Neural progenitor cell (in vitro differentiated cells): ENCODE data around the gene DGLUCY. TPM values are rescaled to one million over a fixed set of nuclear protein-coding genes. Genes with fewer than 3 reads are reported as not detected.
"Not testable (repeated sequence)": the region's sequence is repeated elsewhere in the genome, so short reads cannot be mapped to it uniquely, and the experiment has no call there.

Experiments used
- DNase-seq: peaks from one replicate; pipeline ENCODE4 v3.0.0-alpha.2; 2016; ENCODE audit warnings: low spot score
- H2AFZ ChIP-seq: fragments of 200-600 bp; sonication (generic); replicated peaks from 2 replicates; pipeline ENCODE4 v1.6.1; 2016; ENCODE audit warnings: antibody characterized with exemption
- H3F3A ChIP-seq: fragments of 200-600 bp; sonication (generic); 2 replicates; pipeline ENCODE4 v1.6.1; 2016; ENCODE audit warnings: antibody characterized with exemption, low read depth
- H3K27ac ChIP-seq: fragments of 200-600 bp; sonication (generic); 2 replicates; pipeline ENCODE4 v1.5.1; 2016; ENCODE audit warnings: mild to moderate bottlenecking
- H3K27me3 ChIP-seq: fragments of 200-600 bp; sonication (generic); 2 replicates; pipeline ENCODE4 v1.6.1; 2016; ENCODE audit warnings: mild to moderate bottlenecking, moderate library complexity
- H3K36me3 ChIP-seq: fragments of 200-600 bp; sonication (generic); 2 replicates; pipeline ENCODE4 v1.5.1; 2016
- H3K4me1 ChIP-seq: fragments of 200-600 bp; sonication (generic); 2 replicates; pipeline ENCODE4 v1.6.1; 2016; ENCODE audit warnings: mixed run types
- H3K4me2 ChIP-seq: fragments of 200-600 bp; sonication (generic); 2 replicates; pipeline ENCODE4 v1.6.1; 2016
- H3K4me3 ChIP-seq: fragments of 200-600 bp; sonication (generic); 2 replicates; pipeline ENCODE4 v1.5.1; 2016
- H3K79me2 ChIP-seq: fragments of 200-600 bp; sonication (generic); 2 replicates; pipeline ENCODE4 v1.6.1; 2016; ENCODE audit warnings: low read depth
- H3K9ac ChIP-seq: fragments of 200-600 bp; sonication (generic); 2 replicates; pipeline ENCODE4 v1.6.1; 2016
- H3K9me3 ChIP-seq: fragments of 200-600 bp; sonication (generic); 2 replicates; pipeline ENCODE4 v1.5.1; 2016; ENCODE audit warnings: low read depth
- H4K20me1 ChIP-seq: fragments of 200-600 bp; sonication (generic); 2 replicates; pipeline ENCODE4 v1.6.1; 2016; ENCODE audit warnings: low read depth
- H3K27ac Mint-ChIP-seq: 3 replicates; pipeline ENCODE4 v1.8.0; 2021; ENCODE audit warnings: mixed read lengths
- H3K27me3 Mint-ChIP-seq: 2 replicates; pipeline ENCODE4 v1.8.0; 2022; ENCODE audit warnings: low read depth, mild to moderate bottlenecking, inconsistent platforms, moderate library complexity, mixed read lengths; ENCODE audit not compliant: insufficient read depth
- H3K36me3 Mint-ChIP-seq: 3 replicates; pipeline ENCODE4 v1.8.0; 2021; ENCODE audit warnings: mixed read lengths
- H3K4me1 Mint-ChIP-seq: 3 replicates; pipeline ENCODE4 v1.8.0; 2021; ENCODE audit warnings: mixed read lengths
- H3K4me3 Mint-ChIP-seq: 3 replicates; pipeline ENCODE4 v1.8.0; 2021; ENCODE audit warnings: mild to moderate bottlenecking, moderate library complexity, mixed read lengths
- H3K9me3 Mint-ChIP-seq: 3 replicates; pipeline ENCODE4 v1.8.0; 2020; ENCODE audit warnings: mixed read lengths
- CTCF ChIP-seq: fragments of 200-600 bp; sonication (generic); IDR thresholded peaks from 2 replicates; pipeline ENCODE4 v1.5.1; 2017; ENCODE audit warnings: antibody characterized with exemption, mild to moderate bottlenecking
- EZH2 ChIP-seq: fragments of 200-600 bp; sonication (generic); IDR thresholded peaks from 2 replicates; pipeline ENCODE4 v1.6.1; 2017; ENCODE audit warnings: antibody characterized with exemption, mild to moderate bottlenecking, moderate library complexity
- EZH2phosphoT487 ChIP-seq: fragments of 200-600 bp; sonication (generic); IDR thresholded peaks from 2 replicates; pipeline ENCODE4 v1.6.1; 2017; ENCODE audit warnings: antibody characterized with exemption
- total RNA-seq: library from RNA; depleted of rRNA; stranded (reverse); fragments of >200 nt; gene quantifications from 2 replicates; pipeline ENCODE4 v1.2.3, GENCODE V29; 2015; ENCODE audit warnings: low replicate concordance

The DGLUCY gene
- total RNA-seq, 1 donor from 2014 or later, result 17.0 TPM

GRCh38 chr14:91225025-91225424 lies 111.2 kb downstream of the DGLUCY start:
- no peak overlapping the region for H3K27ac Mint-ChIP-seq
- Histone ChIP-seq H3K79me2 (no peaks in the 10 kb centered on the region), H3K27ac (no peak overlapping the region), H3K9me3 (no peaks in the 10 kb centered on the region), H3K27me3 (no peaks in the 10 kb centered on the region), H2AFZ (no peak overlapping the region), H3F3A (no peaks in the 10 kb centered on the region), H4K20me1 (no peaks in the 10 kb centered on the region), H3K4me3 (no peak overlapping the region), H3K4me2 (no peak overlapping the region), H3K4me1 (no peaks in the 10 kb centered on the region), H3K36me3 (no peaks in the 10 kb centered on the region), H3K9ac (no peak overlapping the region)
- H3K4me3 Mint-ChIP-seq, result no peak overlapping the region
- H3K9me3 Mint-ChIP-seq, result no peaks in the 10 kb centered on the region
- H3K36me3 Mint-ChIP-seq, result peaks cover 16% of the 10 kb centered on the region
- DNase-seq, result no peak
- H3K27me3 Mint-ChIP-seq, result peaks cover 5% of the 10 kb centered on the region
- H3K4me1 Mint-ChIP-seq, result no peaks in the 10 kb centered on the region
- TF ChIP-seq CTCF, result no peak
- no peak for TF ChIP-seq EZH2
- no peak for TF ChIP-seq EZH2phosphoT487

DNA sequence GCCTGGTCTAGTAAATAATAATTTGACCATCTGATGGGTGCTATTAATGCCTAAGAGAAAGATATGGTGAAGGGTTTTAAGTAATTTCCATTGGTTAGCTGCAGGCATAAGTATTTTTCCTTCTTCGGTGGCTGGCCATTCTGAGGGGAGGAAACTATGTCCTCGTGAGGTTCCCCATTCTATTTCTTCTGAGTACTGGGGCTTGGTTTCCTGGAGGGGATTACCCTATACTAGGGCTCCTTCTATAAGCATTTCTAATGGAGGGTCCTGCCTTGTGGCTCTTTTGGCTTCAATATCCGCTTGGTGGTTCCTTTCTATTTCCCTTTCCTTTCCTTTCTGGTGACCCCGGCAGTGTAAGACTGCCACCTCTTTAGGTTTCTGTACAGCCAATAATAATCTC lies 112.5 kb downstream of the DGLUCY start:
- H3K36me3 ChIP-seq, H3K4me2 ChIP-seq, H3K27ac Mint-ChIP-seq, H3K79me2 ChIP-seq, H3K4me1 ChIP-seq, H3K27me3 ChIP-seq, H3F3A ChIP-seq, H3K9me3 ChIP-seq, H3K27me3 Mint-ChIP-seq, DNase-seq, H3K9ac ChIP-seq, H3K4me3 ChIP-seq, H3K27ac ChIP-seq, H4K20me1 ChIP-seq, H3K4me3 Mint-ChIP-seq, H3K9me3 Mint-ChIP-seq, H2AFZ ChIP-seq, H3K4me1 Mint-ChIP-seq: not testable (repeated sequence)
- H3K36me3 Mint-ChIP-seq, result peaks cover 18% of the 10 kb centered on the region

- Histone ChIP-seq H3K36me3 (no peaks in the 10 kb centered on the region), H3K4me2 (no peak overlapping the region), H3K4me3 (no peak overlapping the region), H3K27ac (no peak overlapping the region), H3K9ac (no peak overlapping the region), H3K27me3 (no peaks in the 10 kb centered on the region), H3K79me2 (no peaks in the 10 kb centered on the region), H3K9me3 (no peaks in the 10 kb centered on the region), H3K4me1 (no peaks in the 10 kb centered on the region), H4K20me1 (no peaks in the 10 kb centered on the region), H2AFZ (no peak overlapping the region), H3F3A (no peaks in the 10 kb centered on the region)
- no peak for DNase-seq
- H3K4me3 Mint-ChIP-seq, result no peak overlapping the region
- peaks cover 4% of the 10 kb centered on the region for H3K9me3 Mint-ChIP-seq
- no peaks in the 10 kb centered on the region for H3K4me1 Mint-ChIP-seq
- TF ChIP-seq EZH2phosphoT487, result no peak
- no peak for TF ChIP-seq EZH2
- TF ChIP-seq CTCF, result no peak
- H3K27me3 Mint-ChIP-seq, result peaks cover 2% of the 10 kb centered on the region
- peaks cover 15% of the 10 kb centered on the region for H3K36me3 Mint-ChIP-seq
- H3K27ac Mint-ChIP-seq, result no peak overlapping the region
These were observed 113.3 kb downstream of the DGLUCY start for GRCh38 chr14:91227183-91227628.

- peaks cover 7% of the 10 kb centered on the region for H3K9me3 Mint-ChIP-seq
These were observed 114.5 kb downstream of the DGLUCY start for GRCh38 chr14:91228112-91229004.

More at GRCh38 chr14:91228112-91229004, 114.5 kb downstream of the DGLUCY start:
- no peak overlapping the region for H3K4me3 ChIP-seq
- Mint-ChIP-seq H3K4me1 (peaks cover 4% of the 10 kb centered on the region), H3K27ac (no peak overlapping the region), H3K36me3 (peaks cover 18% of the 10 kb centered on the region), H3K27me3 (peaks cover 2% of the 10 kb centered on the region), H3K4me3 (no peak overlapping the region)
- no peak for DNase-seq
- H2AFZ ChIP-seq, result no peak overlapping the region
- no peaks in the 10 kb centered on the region for H3K9me3 ChIP-seq
- no peaks in the 10 kb centered on the region for H4K20me1 ChIP-seq
- no peak overlapping the region for H3K4me2 ChIP-seq
- H3K27me3 ChIP-seq, result no peaks in the 10 kb centered on the region
- no peaks in the 10 kb centered on the region for H3K36me3 ChIP-seq
- no peaks in the 10 kb centered on the region for H3K4me1 ChIP-seq
- H3K27ac ChIP-seq, result no peak overlapping the region
- TF ChIP-seq EZH2, result no peak
- TF ChIP-seq CTCF, result no peak
- TF ChIP-seq EZH2phosphoT487, result no peak
- H3K79me2 ChIP-seq, result no peaks in the 10 kb centered on the region
- H3K9ac ChIP-seq, result no peak overlapping the region
- H3F3A ChIP-seq, result no peaks in the 10 kb centered on the region
